GM19099 (cell line): Measurements from ENCODE around the gene ATP9A.

Source experiments
- POLR2A ChIP-seq: IDR thresholded peaks from 3 replicates; pipeline ENCODE4 v1.6.1; 2011; ENCODE audit warnings: low read depth; ENCODE audit not compliant: insufficient read length; ENCODE audit errors: extremely low read depth

Gene ATP9A

GRCh38 chr20:51600950-51601349, 167.2 kb downstream of the ATP9A start:
- TF ChIP-seq POLR2A = no peak

DNA sequence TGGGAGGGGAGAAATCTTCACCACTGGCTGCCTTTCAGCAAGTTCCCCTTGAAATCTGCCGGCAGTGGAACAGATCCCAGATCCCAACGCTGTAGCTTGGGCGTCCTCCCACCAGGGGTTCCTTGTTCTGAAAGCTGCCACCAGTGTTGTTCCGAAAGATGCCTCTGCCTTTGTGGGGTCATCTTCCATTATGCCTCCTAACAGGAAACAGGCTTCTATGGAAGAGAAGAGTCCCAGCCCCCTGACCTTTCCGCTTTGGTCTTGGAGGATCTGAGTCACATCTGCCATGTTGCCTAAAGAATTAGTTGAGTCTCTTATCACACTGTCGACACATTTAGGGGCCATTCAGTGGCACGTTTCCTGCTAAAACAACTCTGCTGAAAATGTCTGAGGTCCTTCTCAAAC, 168.2 kb downstream of the ATP9A start:
- no peak for TF ChIP-seq POLR2A

DNA sequence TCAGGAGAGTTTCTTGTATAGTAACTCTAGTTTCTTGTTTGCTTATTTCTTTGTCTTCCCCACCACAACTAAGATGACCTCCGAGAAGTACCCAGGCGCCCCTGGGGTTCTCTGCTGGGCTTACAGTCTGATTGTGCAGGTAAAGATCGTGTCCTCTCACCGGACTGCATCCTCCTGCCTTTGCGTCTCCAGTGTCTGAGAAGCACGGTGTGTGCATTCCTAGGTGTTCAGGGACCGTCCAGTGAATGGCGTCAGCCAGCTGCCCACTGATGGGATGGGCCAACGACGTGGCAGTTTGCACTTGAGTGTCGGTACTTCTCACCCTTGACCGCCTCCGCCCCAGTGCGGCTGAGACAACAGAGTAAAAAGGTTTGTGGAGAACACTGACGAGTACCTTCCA, 169.6 kb downstream of the ATP9A start:
- TF ChIP-seq POLR2A = no peak

GRCh38 chr20:51597389-51598231, 170.6 kb downstream of the ATP9A start:
- TF ChIP-seq POLR2A = no peak

DNA sequence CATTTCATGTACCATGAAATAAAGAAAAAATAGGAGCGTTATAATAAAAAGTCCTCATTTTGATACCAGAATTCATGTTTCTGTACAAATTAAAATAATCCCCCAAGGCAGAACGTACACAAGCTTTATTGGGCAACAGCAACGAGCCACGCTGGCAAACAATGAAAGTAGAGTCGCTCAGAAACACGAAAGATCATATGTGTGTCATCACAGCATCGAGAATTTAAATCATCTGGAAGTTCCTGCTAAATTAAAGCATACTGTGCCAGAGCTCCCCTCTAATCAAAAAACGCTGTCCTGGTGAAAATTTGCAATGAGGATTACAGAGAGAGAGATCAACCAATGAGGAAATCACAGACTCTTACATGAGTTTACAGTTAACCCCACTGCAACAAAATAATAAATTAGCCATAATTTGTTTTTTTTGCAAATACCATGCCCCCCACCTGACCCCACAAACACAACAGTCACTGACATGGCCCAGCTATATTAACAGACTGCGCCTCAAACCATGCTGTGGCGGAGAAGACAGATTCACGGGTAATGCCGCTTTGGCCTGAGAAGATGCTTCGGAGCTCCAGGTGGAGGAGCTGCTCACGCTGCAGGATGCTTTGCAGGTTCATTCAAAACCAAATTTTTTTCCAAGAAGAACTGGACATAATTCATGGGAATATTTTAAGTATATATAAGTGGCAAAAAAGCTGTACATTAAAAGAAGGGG, 171.4 kb downstream of the ATP9A start:
- TF ChIP-seq POLR2A = no peak

DNA sequence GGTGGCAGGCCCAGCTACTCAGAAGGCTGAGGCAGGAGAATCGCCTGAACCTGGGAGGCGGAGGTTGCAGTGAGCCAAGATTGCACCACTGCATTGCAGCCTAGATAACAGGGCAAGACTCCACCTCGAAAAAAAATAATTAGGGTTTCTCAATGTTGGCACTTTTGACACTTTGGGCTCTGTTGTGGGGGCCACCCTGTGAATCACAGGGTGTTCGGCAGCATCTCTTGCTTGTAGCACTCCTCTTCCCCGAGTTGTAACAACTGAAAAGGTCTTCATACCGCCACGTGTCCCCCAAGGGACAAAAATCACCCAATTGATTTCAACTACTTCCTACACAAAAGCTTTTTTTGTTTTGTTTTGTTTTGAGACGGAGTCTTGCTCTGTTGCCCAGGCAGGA, 172.4 kb downstream of the ATP9A start:
- no peak for TF ChIP-seq POLR2A

DNA sequence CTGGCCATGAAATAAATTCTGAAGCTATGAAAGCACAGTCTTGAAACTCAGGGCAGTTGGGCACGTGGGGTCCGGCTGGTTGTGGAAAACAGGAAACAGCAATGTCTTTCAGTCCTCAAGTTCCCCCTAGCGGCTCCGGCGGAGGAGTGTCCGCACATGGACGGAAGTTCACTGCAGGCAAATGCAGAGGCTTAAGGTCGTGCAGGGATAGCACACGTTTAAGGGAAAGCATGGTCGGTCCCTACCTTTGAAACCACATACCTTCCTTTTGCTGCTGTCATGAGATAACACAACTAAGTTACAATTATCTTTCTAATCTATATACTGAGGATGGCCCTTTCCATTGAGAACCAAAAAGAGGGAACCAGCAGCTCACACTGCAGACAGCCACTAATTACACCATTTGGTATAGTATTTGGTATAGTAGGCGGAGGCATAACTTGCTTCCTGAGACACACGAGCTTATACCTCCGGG, 173.1 kb downstream of the ATP9A start:
- no peak for TF ChIP-seq POLR2A

DNA sequence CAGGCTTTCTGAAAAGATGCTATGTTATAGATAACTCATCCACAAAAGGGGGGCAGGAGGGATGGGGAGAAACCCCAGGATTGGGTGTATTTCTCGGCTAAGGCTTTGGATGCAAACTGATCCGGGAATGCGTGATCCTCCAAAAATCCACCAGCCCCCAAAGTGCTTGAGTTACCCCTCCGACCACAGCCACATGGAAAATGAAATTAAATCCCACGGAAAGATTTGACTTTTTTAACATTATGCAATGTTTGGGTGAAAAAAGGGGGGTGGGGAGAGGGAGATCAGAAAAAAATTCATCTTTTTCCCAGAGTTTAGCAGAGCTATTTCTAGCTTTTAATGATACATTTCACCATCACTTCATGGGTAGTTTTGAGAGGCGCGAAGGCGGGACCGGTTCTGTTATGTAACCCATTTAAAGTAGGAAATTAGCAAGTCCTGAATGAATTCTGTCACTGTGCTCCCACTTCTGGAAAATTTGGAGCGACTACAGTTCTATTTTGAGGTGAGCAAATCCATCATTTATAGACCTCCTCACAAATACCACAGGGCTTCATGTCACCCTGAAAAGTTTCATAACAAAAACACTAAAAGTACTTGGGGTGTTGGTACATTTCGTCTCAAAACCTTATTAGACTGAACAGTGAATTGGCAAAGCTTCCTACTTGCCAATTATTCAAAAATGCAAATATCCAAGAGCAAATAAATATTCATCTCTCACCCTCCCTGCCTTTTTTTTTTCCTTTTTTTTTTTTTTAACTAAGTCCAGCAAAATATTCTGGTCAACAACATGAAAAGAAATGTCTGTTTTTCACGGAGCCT, 173.7 kb downstream of the ATP9A start:
- TF ChIP-seq POLR2A = no peak

DNA sequence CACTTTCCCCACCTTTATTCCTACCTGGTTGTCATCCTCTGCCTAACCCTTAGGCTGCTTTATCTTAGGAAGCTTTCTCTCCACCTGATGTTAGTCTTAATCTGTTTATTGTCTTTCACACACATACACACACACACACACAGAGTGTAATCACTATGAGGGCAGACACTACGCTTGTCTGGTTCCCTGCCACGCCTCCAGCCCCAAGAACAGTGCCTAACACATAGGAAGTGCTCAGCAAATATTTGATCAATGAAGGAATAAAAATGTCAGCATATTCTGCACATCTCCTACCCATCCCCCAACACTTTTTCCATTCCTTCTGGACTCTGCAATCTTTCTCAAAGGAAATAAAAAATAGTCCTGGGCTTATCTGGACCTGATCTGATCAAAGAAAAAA, 174.6 kb downstream of the ATP9A start:
- no peak for TF ChIP-seq POLR2A

DNA sequence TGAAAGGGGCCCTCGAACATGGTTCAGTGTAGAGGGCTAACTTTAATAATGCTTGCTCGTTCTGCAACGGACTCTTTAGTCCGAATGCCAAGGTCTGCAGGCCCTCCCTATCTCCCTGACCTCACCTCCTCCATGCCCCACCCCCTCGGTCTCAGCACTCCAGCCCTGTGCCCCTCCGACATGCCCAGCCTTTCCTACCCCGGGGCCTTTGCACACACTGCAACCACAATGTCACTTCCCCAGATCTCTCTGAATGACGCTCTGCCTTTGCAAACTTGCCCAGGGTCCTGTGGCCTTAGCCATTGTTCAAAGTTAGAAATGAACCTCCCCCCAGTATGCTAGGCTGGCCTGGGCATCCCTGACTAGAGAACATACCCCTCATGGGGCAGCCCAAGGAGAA, 175.6 kb downstream of the ATP9A start:
- TF ChIP-seq POLR2A = no peak

GRCh38 chr20:51591871-51592270, 176.3 kb downstream of the ATP9A start:
- TF ChIP-seq POLR2A = no peak

- TF ChIP-seq POLR2A = no peak
Observed at GRCh38 chr20:51588762-51589161, 179.4 kb downstream of the ATP9A start.

GRCh38 chr20:51587145-51587544, 181.0 kb downstream of the ATP9A start:
- TF ChIP-seq POLR2A = no peak

GRCh38 chr20:51586005-51586440, 182.2 kb downstream of the ATP9A start:
- TF ChIP-seq POLR2A = no peak

DNA sequence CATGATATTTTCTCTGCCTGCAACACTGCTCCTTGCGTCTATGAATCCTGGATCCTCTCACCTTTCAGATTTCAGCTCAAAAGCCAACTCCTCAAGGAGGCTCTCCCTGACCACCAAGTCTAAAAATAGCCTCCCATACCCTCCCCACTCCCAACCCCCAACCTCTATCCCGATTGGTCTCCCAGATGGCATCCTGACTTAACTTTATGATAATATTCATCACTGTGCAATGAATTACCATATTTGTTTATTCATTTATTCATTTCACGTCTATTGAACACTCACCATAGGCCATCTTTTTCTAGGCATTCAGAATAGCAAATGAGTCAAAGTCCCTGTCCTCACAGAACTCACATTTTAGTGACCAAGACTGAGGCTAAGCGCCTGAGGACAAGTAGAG, 183.0 kb downstream of the ATP9A start:
- no peak for TF ChIP-seq POLR2A
